Spleen (tissue), 7 donors: ENCODE measurements around the gene SHISA5.

Experiments used
- CTCF ChIP-seq, 11 experiments: fragments of 200-600 bp in 7 of 11; fragments of 450-650 bp in 4 of 11; sonication (generic) in 4 of 11; IDR thresholded peaks in 8 of 11; conservative IDR thresholded peaks in 3 of 11; 1 replicate in 7 of 11; 2 replicates in 4 of 11; pipeline versions ENCODE4 v1.4.0 to v1.8.0; 2016 to 2021; ENCODE audit warnings: antibody characterized with exemption in 11 of 11, inconsistent platforms in 4 of 11, mild to moderate bottlenecking in 1 of 11
- POLR2A ChIP-seq, 3 donors: fragments of 450-650 bp; IDR thresholded peaks; one replicate each; pipeline ENCODE4 v1.5.1; 2017; ENCODE audit warnings: antibody characterized with exemption in 3 of 3, mild to moderate bottlenecking in 1 of 3
- POLR2AphosphoS5 ChIP-seq, 3 donors: sonication (generic); formaldehyde crosslinking; IDR thresholded peaks; one replicate each; pipeline ENCODE4 v1.5.1; 2017; ENCODE audit warnings: antibody characterized with exemption in 3 of 3
- donor health status: DM: no; HTN: no; CAD: no; lungs with moderate emphysema.
- donor health status: DM: no; HTN: no; CAD: no.
- donor health status: DM: no; HTN: no; CAD: no.

GRCh38 chr3:48459331-48459730 lies 44.6 kb downstream of the SHISA5 start:
- TF ChIP-seq CTCF (IDR thresholded peaks at IDR 0.05 in 8 of 11, conservative IDR thresholded peaks at IDR 0.05 in 3 of 11) = no peak
- TF ChIP-seq POLR2AphosphoS5 (IDR thresholded peaks at IDR 0.05) = no peak
- TF ChIP-seq POLR2A (IDR thresholded peaks at IDR 0.05) = no peak
